ENCODE results near the gene VPS25. TPM values are rescaled to one million over a fixed set of nuclear protein-coding genes. Genes with fewer than 3 reads are reported as not detected.

Gene VPS25
- total RNA-seq (ENCODE audit: low replicate concordance): 77.5 and 114 TPM in 2 replicates

GRCh38 chr17:42773290-42774035 lies at the start of gene VPS25:
Gene VPS25 (plus strand): TSS chr17:42773449. CDS start chr17:42773476, 27 bp downstream.
- no peak within 1 kb of the TSS for H3K27ac ChIP-seq
- peak; percentile 88 for DNase-seq (ENCODE audit: low spot score)
- peaks cover 12% of the 10 kb centered on the region for H3K79me2 ChIP-seq (ENCODE audit: low read depth)
- Mint-ChIP-seq H3K4me3 (peak within 1 kb of the TSS; percentile 100), H3K27me3 (ENCODE audit: insufficient read depth, low read depth) (peaks cover 5% of the 10 kb centered on the region), H3K27ac (peak within 1 kb of the TSS; percentile 99), H3K9me3 (no peaks in the 10 kb centered on the region), H3K4me1 (peaks cover 28% of the 10 kb centered on the region), H3K36me3 (peaks cover 7% of the 10 kb centered on the region)
- H3K36me3 ChIP-seq: no peaks in the 10 kb centered on the region
- peak within 1 kb of the TSS; percentile 90 for H2AFZ ChIP-seq (replicated peaks)
- H3K4me1 ChIP-seq: no peaks in the 10 kb centered on the region
- TF ChIP-seq CTCF (IDR thresholded peaks at IDR 0.05) (peak; percentile 28), EZH2 (IDR thresholded peaks at IDR 0.05) (peak; percentile 40), EZH2phosphoT487 (IDR thresholded peaks at IDR 0.05) (no peak)
- H3K9ac ChIP-seq: peak within 1 kb of the TSS; percentile 77
- no peaks in the 10 kb centered on the region for H3K9me3 ChIP-seq (ENCODE audit: low read depth)
- no peaks in the 10 kb centered on the region for H3K27me3 ChIP-seq
- peak within 1 kb of the TSS; percentile 86 for H3K4me2 ChIP-seq
- H4K20me1 ChIP-seq (ENCODE audit: low read depth): peaks cover 3% of the 10 kb centered on the region
- H3F3A ChIP-seq (ENCODE audit: low read depth): peaks cover 6% of the 10 kb centered on the region
- peak within 1 kb of the TSS; percentile 71 for H3K4me3 ChIP-seq

- Histone ChIP-seq H3K4me2 (no peak overlapping the region), H3F3A (ENCODE audit: low read depth) (peaks cover 10% of the 10 kb centered on the region), H3K79me2 (ENCODE audit: low read depth) (no peaks in the 10 kb centered on the region), H3K4me3 (no peak overlapping the region), H4K20me1 (ENCODE audit: low read depth) (no peaks in the 10 kb centered on the region), H3K36me3 (peaks cover 6% of the 10 kb centered on the region), H3K27me3 (no peaks in the 10 kb centered on the region), H3K9me3 (ENCODE audit: low read depth) (no peaks in the 10 kb centered on the region), H2AFZ (replicated peaks) (no peak overlapping the region), H3K4me1 (no peaks in the 10 kb centered on the region), H3K9ac (no peak overlapping the region), H3K27ac (no peak overlapping the region)
- Mint-ChIP-seq H3K27me3 (ENCODE audit: insufficient read depth, low read depth) (no peaks in the 10 kb centered on the region), H3K4me1 (no peaks in the 10 kb centered on the region), H3K9me3 (no peaks in the 10 kb centered on the region), H3K4me3 (no peak overlapping the region), H3K36me3 (peaks cover 14% of the 10 kb centered on the region), H3K27ac (no peak overlapping the region)
- DNase-seq (ENCODE audit: low spot score): no peak
- no peak for TF ChIP-seq CTCF (IDR thresholded peaks at IDR 0.05)
- TF ChIP-seq EZH2phosphoT487 (IDR thresholded peaks at IDR 0.05): no peak
- no peak for TF ChIP-seq EZH2 (IDR thresholded peaks at IDR 0.05)
Measured at GRCh38 chr17:42723636-42724035, 49.6 kb upstream of the VPS25 start.

GRCh38 chr17:42725143-42725542 lies 48.1 kb upstream of the VPS25 start:
- Histone ChIP-seq H2AFZ (replicated peaks) (no peak overlapping the region), H3K36me3 (peaks cover 8% of the 10 kb centered on the region)
- H3K27me3 Mint-ChIP-seq (ENCODE audit: insufficient read depth, low read depth): no peaks in the 10 kb centered on the region

More at GRCh38 chr17:42725143-42725542, 48.1 kb upstream of the VPS25 start:
- Mint-ChIP-seq H3K36me3 (peaks cover 14% of the 10 kb centered on the region), H3K4me1 (no peaks in the 10 kb centered on the region), H3K27ac (no peak overlapping the region), H3K9me3 (no peaks in the 10 kb centered on the region), H3K4me3 (no peak overlapping the region)
- no peaks in the 10 kb centered on the region for H3K9me3 ChIP-seq (ENCODE audit: low read depth)
- no peak overlapping the region for H3K27ac ChIP-seq
- H3K79me2 ChIP-seq (ENCODE audit: low read depth): no peaks in the 10 kb centered on the region
- H3K4me3 ChIP-seq: no peak overlapping the region
- H3K4me2 ChIP-seq: no peak overlapping the region
- no peaks in the 10 kb centered on the region for H3K4me1 ChIP-seq
- H3K9ac ChIP-seq: no peak overlapping the region
- no peak for DNase-seq (ENCODE audit: low spot score)
- peaks cover 10% of the 10 kb centered on the region for H3F3A ChIP-seq (ENCODE audit: low read depth)
- H4K20me1 ChIP-seq (ENCODE audit: low read depth): no peaks in the 10 kb centered on the region
- H3K27me3 ChIP-seq: no peaks in the 10 kb centered on the region
- TF ChIP-seq CTCF (IDR thresholded peaks at IDR 0.05) (no peak), EZH2 (IDR thresholded peaks at IDR 0.05) (no peak), EZH2phosphoT487 (IDR thresholded peaks at IDR 0.05) (no peak)

All from neural progenitor cell (in vitro differentiated cells).